ENCODE measurements around the gene RYR3. TPM values are rescaled to one million over a fixed set of nuclear protein-coding genes. Genes with fewer than 3 reads are reported as not detected.

The RYR3 gene
- total RNA-seq, 1 donor from 2014 or later = 0.07 TPM

- DNase-seq (ENCODE audit: low spot score) = no peak
- no peak overlapping the region for H3K27ac Mint-ChIP-seq (ENCODE audit: unreplicated experiment)
- TF ChIP-seq CTCF (IDR thresholded peaks at IDR 0.05) = peak; percentile 74
- no peaks in the 10 kb centered on the region for H3K4me1 Mint-ChIP-seq (ENCODE audit: low read depth)
- no peak overlapping the region for H3K4me3 Mint-ChIP-seq (ENCODE audit: unreplicated experiment)
- no peaks in the 10 kb centered on the region for H3K27me3 Mint-ChIP-seq (ENCODE audit: low read depth)
- H3K36me3 Mint-ChIP-seq (ENCODE audit: low read depth) = no peaks in the 10 kb centered on the region
- no peaks in the 10 kb centered on the region for H3K9me3 Mint-ChIP-seq (ENCODE audit: low read depth)
Observed at GRCh38 chr15:33729653-33730052, 418.9 kb downstream of the RYR3 start.

GRCh38 chr15:33730815-33731214 is 420.0 kb downstream of the RYR3 start:
- no peak overlapping the region for H3K27ac Mint-ChIP-seq (ENCODE audit: unreplicated experiment)
- no peak for DNase-seq (ENCODE audit: low spot score)
- TF ChIP-seq CTCF (IDR thresholded peaks at IDR 0.05) = no peak
- H3K4me3 Mint-ChIP-seq (ENCODE audit: unreplicated experiment) = no peak overlapping the region
- H3K4me1 Mint-ChIP-seq (ENCODE audit: low read depth) = no peaks in the 10 kb centered on the region
- H3K36me3 Mint-ChIP-seq (ENCODE audit: low read depth) = no peaks in the 10 kb centered on the region
- no peaks in the 10 kb centered on the region for H3K9me3 Mint-ChIP-seq (ENCODE audit: low read depth)
- no peaks in the 10 kb centered on the region for H3K27me3 Mint-ChIP-seq (ENCODE audit: low read depth)

GRCh38 chr15:33735143-33735542 is 424.4 kb downstream of the RYR3 start:
- H3K4me3 Mint-ChIP-seq (ENCODE audit: unreplicated experiment) = no peak overlapping the region

GRCh38 chr15:33735637-33736247 is 425.0 kb downstream of the RYR3 start:
- Mint-ChIP-seq H3K36me3 (ENCODE audit: low read depth) (no peaks in the 10 kb centered on the region), H3K4me3 (ENCODE audit: unreplicated experiment) (no peak overlapping the region), H3K4me1 (ENCODE audit: low read depth) (peaks cover 9% of the 10 kb centered on the region), H3K27ac (ENCODE audit: unreplicated experiment) (no peak overlapping the region), H3K27me3 (ENCODE audit: low read depth) (peaks cover 10% of the 10 kb centered on the region), H3K9me3 (ENCODE audit: low read depth) (no peaks in the 10 kb centered on the region)
- TF ChIP-seq CTCF (IDR thresholded peaks at IDR 0.05) = peak; percentile 85
- DNase-seq (ENCODE audit: low spot score) = no peak

More at GRCh38 chr15:33735143-33735542, 424.4 kb downstream of the RYR3 start:
- TF ChIP-seq CTCF (IDR thresholded peaks at IDR 0.05) = no peak
- no peaks in the 10 kb centered on the region for H3K9me3 Mint-ChIP-seq (ENCODE audit: low read depth)
- H3K4me1 Mint-ChIP-seq (ENCODE audit: low read depth) = peaks cover 9% of the 10 kb centered on the region
- H3K27ac Mint-ChIP-seq (ENCODE audit: unreplicated experiment) = no peak overlapping the region
- no peaks in the 10 kb centered on the region for H3K36me3 Mint-ChIP-seq (ENCODE audit: low read depth)
- peaks cover 10% of the 10 kb centered on the region for H3K27me3 Mint-ChIP-seq (ENCODE audit: low read depth)
- no peak for DNase-seq (ENCODE audit: low spot score)

GRCh38 chr15:33737687-33738601 is 427.2 kb downstream of the RYR3 start:
- DNase-seq (ENCODE audit: low spot score) = no peak
- H3K4me3 Mint-ChIP-seq (ENCODE audit: unreplicated experiment) = peak overlapping the region; percentile 6
- H3K27ac Mint-ChIP-seq (ENCODE audit: unreplicated experiment) = no peak overlapping the region
- peaks cover 10% of the 10 kb centered on the region for H3K27me3 Mint-ChIP-seq (ENCODE audit: low read depth)
- TF ChIP-seq CTCF (IDR thresholded peaks at IDR 0.05) = peak; percentile 92
- H3K36me3 Mint-ChIP-seq (ENCODE audit: low read depth) = no peaks in the 10 kb centered on the region
- H3K9me3 Mint-ChIP-seq (ENCODE audit: low read depth) = no peaks in the 10 kb centered on the region
- peaks cover 9% of the 10 kb centered on the region for H3K4me1 Mint-ChIP-seq (ENCODE audit: low read depth)

Data from chondrocyte (in vitro differentiated cells).